Measurements from ENCODE around the gene GPR3.

DNA sequence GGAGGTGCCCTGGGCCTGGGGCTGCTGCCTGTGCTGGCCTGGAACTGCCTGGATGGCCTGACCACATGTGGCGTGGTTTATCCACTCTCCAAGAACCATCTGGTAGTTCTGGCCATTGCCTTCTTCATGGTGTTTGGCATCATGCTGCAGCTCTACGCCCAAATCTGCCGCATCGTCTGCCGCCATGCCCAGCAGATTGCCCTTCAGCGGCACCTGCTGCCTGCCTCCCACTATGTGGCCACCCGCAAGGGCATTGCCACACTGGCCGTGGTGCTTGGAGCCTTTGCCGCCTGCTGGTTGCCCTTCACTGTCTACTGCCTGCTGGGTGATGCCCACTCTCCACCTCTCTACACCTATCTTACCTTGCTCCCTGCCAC lies 1.8 kb downstream of the GPR3 start:
- TF ChIP-seq, protein P1, sequence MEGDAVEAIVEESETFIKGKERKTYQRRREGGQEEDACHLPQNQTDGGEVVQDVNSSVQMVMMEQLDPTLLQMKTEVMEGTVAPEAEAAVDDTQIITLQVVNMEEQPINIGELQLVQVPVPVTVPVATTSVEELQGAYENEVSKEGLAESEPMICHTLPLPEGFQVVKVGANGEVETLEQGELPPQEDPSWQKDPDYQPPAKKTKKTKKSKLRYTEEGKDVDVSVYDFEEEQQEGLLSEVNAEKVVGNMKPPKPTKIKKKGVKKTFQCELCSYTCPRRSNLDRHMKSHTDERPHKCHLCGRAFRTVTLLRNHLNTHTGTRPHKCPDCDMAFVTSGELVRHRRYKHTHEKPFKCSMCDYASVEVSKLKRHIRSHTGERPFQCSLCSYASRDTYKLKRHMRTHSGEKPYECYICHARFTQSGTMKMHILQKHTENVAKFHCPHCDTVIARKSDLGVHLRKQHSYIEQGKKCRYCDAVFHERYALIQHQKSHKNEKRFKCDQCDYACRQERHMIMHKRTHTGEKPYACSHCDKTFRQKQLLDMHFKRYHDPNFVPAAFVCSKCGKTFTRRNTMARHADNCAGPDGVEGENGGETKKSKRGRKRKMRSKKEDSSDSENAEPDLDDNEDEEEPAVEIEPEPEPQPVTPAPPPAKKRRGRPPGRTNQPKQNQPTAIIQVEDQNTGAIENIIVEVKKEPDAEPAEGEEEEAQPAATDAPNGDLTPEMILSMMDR (IDR thresholded peaks at IDR 0.05), result no peak
- no peak for TF ChIP-seq POLR2AphosphoS5 (IDR thresholded peaks at IDR 0.05; ENCODE audit: insufficient read depth in 1 of 2, low read depth in 1 of 2)

Data from vagina (tissue), 2 donors.